AG04450 (cell line): ENCODE measurements around the gene LCE3D. TPM values are rescaled to one million over a fixed set of nuclear protein-coding genes. Genes with fewer than 3 reads are reported as not detected.

Source experiments
- CTCF ChIA-PET: fragments of 300-600, 350-600 bp; formaldehyde crosslinking; extraction: SDS; loops from one replicate; lab custom pipeline; 2022; ENCODE audit warnings: antibody characterized with exemption, inconsistent platforms; lab: Charles Lee
- POLR2A ChIA-PET: fragments of 350-600 bp; formaldehyde crosslinking; extraction: SDS; loops from one replicate; lab custom pipeline; 2021; ENCODE audit warnings: antibody characterized with exemption, inconsistent platforms; lab: Yijun Ruan, JAX
- DNase-seq: peaks from one replicate; pipeline ENCODE4 v3.0.0-alpha.2; 2011; ENCODE audit warnings: low read depth, low spot score
- H3K27ac ChIP-seq: one replicate; pipeline ENCODE4 v1.5.1; 2012; ENCODE audit warnings: low read depth, low read length, control low read depth
- H3K27me3 ChIP-seq: one replicate; pipeline ENCODE4 v1.6.0; 2012; ENCODE audit warnings: low read length; ENCODE audit not compliant: control insufficient read depth, insufficient read depth
- H3K4me3 ChIP-seq: 2 replicates; pipeline ENCODE4 v1.5.1; 2011; ENCODE audit warnings: mild to moderate bottlenecking, low read depth, low read length, control low read depth
- H3K9me3 ChIP-seq: 2 replicates; pipeline ENCODE4 v1.5.1; 2012; ENCODE audit warnings: low read length; ENCODE audit not compliant: control insufficient read depth, insufficient read depth
- CTCF ChIP-seq: IDR thresholded peaks from 2 replicates; pipeline ENCODE4 v1.5.1; 2011; ENCODE audit warnings: low read depth, low read length, control low read depth, inconsistent platforms
- polyA plus RNA-seq: library from polyadenylated mRNA; depleted of rRNA; stranded (reverse); fragments of >200 nt; gene quantifications from 2 replicates; pipeline ENCODE4 v1.2.3, GENCODE V29; 2011; rRNA removed
- small RNA-seq: library from RNA; depleted of rRNA; stranded (forward); fragments of <200 nt; gene quantifications from one replicate; pipeline ENCODE3, GENCODE V24; 2012; ENCODE audit warnings: low read depth; ENCODE audit not compliant: insufficient read length

LCE3D gene
- polyA plus RNA-seq, 1 experiment: not detected

- TF ChIP-seq CTCF: peak; percentile 28
- ChIA-PET CTCF (no interaction called here), POLR2A (no interaction called here)
- no peaks in the 10 kb centered on the region for H3K27me3 ChIP-seq
- no peak overlapping the region for H3K27ac ChIP-seq
- H3K9me3 ChIP-seq: peaks cover 21% of the 10 kb centered on the region
- no peak for DNase-seq
- H3K4me3 ChIP-seq: no peak overlapping the region
These were observed 46.9 kb downstream of the LCE3D start for GRCh38 chr1:152533327-152533938.

Small RNA genes within 50 kb of the gene (small RNA-seq; reads per million reads assigned to genes)
- gene LCE3A: not detected
- gene LCE3B: not detected

Other genes with a start within 250 kb of the LCE3D start
- gene FLG2, start 220.5 kb downstream of the LCE3D start, polyA plus RNA-seq: not detected in 2 replicates
- not detected in 2 replicates for gene CRNN, start 166.3 kb downstream of the LCE3D start, polyA plus RNA-seq
- gene LCE5A, start 69.7 kb downstream of the LCE3D start, polyA plus RNA-seq: not detected in 2 replicates
- gene CRCT1, start 66.0 kb downstream of the LCE3D start, polyA plus RNA-seq: not detected in 2 replicates
- not detected in 2 replicates for gene LCE3E, start 13.7 kb downstream of the LCE3D start, polyA plus RNA-seq
- not detected in 2 replicates for gene LCE3C, start 19.7 kb upstream of the LCE3D start, polyA plus RNA-seq
- gene LCE3B, start 33.3 kb upstream of the LCE3D start, polyA plus RNA-seq: not detected in 2 replicates
- not detected in 2 replicates for gene LCE3A, start 42.6 kb upstream of the LCE3D start, polyA plus RNA-seq
- gene LCE2D, start 82.9 kb upstream of the LCE3D start, polyA plus RNA-seq: not detected in 2 replicates
- gene LCE2C, start 94.8 kb upstream of the LCE3D start, polyA plus RNA-seq: not detected in 2 replicates
- gene LCE2B, start 105.6 kb upstream of the LCE3D start, polyA plus RNA-seq: not detected in 2 replicates
- gene LCE2A, start 117.8 kb upstream of the LCE3D start, polyA plus RNA-seq: not detected in 2 replicates
- not detected in 2 replicates for gene LCE4A, start 127.6 kb upstream of the LCE3D start, polyA plus RNA-seq
- gene KPRP, start 177.5 kb upstream of the LCE3D start, polyA plus RNA-seq: not detected in 2 replicates
- gene LCE1F, start 194.6 kb upstream of the LCE3D start, polyA plus RNA-seq: not detected in 2 replicates
- gene LCE1E, start 205.7 kb upstream of the LCE3D start, polyA plus RNA-seq: not detected in 2 replicates
- gene LCE1D, start 216.2 kb upstream of the LCE3D start, polyA plus RNA-seq: not detected in 2 replicates
- gene LCE1C, start 226.1 kb upstream of the LCE3D start, polyA plus RNA-seq: not detected in 2 replicates
- gene LCE1B, start 231.5 kb upstream of the LCE3D start, polyA plus RNA-seq: not detected in 2 replicates
- not detected in 2 replicates for gene LCE1A, start 247.0 kb upstream of the LCE3D start, polyA plus RNA-seq